RWPE1 (cell line): ENCODE results near the gene MAP7D1.

Experiments used
- CTCF ChIA-PET: fragments of 350-600 bp; sonication (Branson Sonifier 250); formaldehyde crosslinking; extraction: SDS; loops from one replicate; lab custom pipeline; 2021; lab: Yijun Ruan, JAX
- POLR2A ChIA-PET: fragments of 400-600 bp; formaldehyde crosslinking; extraction: SDS; loops from one replicate; lab custom pipeline; 2020; ENCODE audit warnings: antibody characterized with exemption; ENCODE audit not compliant: low non-redundant PET; lab: Yijun Ruan, JAX
- DNase-seq: peaks from one replicate; pipeline ENCODE4 v3.0.0; 2012; ENCODE audit warnings: low spot score
- H3K27ac ChIP-seq: fragments of 450-650 bp; 2 replicates; pipeline ENCODE4 v1.5.1; 2017
- TF ChIP-seq, protein P1 (sequence below): fragments of 450-650 bp; conservative IDR thresholded peaks from 2 replicates; pipeline ENCODE4 v1.5.1; 2017; ENCODE audit warnings: low read depth, mild to moderate bottlenecking

The MAP7D1 gene

DNA sequence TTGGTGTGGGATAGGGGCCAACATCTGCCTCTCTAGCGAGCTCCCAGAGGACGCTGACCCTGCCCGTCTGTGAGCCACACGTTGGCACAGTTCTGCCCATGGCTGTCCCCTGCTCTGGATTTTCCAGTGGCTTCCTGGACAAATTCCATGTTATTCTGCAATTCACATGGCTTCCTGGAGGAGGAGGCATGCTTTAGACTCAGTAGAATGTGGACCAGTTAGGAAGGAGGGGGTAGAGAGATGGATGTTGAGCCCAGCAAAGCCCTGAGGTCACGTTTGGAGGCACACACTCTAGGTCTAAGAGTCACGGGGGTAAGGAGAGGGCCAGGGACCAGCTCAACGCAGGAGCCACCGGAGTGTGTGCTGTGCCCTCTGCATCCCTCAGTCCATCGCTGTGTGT lies 43.1 kb upstream of the MAP7D1 start:
- ChIA-PET POLR2A (no interaction called here), CTCF (no interaction called here)
- no peak overlapping the region for H3K27ac ChIP-seq
- TF ChIP-seq, protein P1, sequence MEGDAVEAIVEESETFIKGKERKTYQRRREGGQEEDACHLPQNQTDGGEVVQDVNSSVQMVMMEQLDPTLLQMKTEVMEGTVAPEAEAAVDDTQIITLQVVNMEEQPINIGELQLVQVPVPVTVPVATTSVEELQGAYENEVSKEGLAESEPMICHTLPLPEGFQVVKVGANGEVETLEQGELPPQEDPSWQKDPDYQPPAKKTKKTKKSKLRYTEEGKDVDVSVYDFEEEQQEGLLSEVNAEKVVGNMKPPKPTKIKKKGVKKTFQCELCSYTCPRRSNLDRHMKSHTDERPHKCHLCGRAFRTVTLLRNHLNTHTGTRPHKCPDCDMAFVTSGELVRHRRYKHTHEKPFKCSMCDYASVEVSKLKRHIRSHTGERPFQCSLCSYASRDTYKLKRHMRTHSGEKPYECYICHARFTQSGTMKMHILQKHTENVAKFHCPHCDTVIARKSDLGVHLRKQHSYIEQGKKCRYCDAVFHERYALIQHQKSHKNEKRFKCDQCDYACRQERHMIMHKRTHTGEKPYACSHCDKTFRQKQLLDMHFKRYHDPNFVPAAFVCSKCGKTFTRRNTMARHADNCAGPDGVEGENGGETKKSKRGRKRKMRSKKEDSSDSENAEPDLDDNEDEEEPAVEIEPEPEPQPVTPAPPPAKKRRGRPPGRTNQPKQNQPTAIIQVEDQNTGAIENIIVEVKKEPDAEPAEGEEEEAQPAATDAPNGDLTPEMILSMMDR = no peak
- no peak for DNase-seq

- TF ChIP-seq, protein P1 = no peak
- CTCF ChIA-PET = interaction anchor here (0.7 kb wide), 1 partner anchor 73 kb away, joined by 3 read pairs; no protein-coding TSS in a partner anchor
- peak overlapping the region; percentile 53; the same call in 1 of the 2 replicates for H3K27ac ChIP-seq
Observed at GRCh38 chr1:36114371-36114770, 41.6 kb upstream of the MAP7D1 start.

GRCh38 chr1:36115200-36115669 lies 40.7 kb upstream of the MAP7D1 start:
- TF ChIP-seq, protein P1 = no peak
- CTCF ChIA-PET = interaction anchor here (1.4 kb wide), 1 partner anchor 15 kb away, joined by 4 read pairs; no protein-coding TSS in a partner anchor
- no peak for DNase-seq
- H3K27ac ChIP-seq = peak overlapping the region; percentile 53
- POLR2A ChIA-PET = no interaction called here

More at GRCh38 chr1:36114371-36114770, 41.6 kb upstream of the MAP7D1 start:
- POLR2A ChIA-PET = no interaction called here
- DNase-seq = no peak

DNA sequence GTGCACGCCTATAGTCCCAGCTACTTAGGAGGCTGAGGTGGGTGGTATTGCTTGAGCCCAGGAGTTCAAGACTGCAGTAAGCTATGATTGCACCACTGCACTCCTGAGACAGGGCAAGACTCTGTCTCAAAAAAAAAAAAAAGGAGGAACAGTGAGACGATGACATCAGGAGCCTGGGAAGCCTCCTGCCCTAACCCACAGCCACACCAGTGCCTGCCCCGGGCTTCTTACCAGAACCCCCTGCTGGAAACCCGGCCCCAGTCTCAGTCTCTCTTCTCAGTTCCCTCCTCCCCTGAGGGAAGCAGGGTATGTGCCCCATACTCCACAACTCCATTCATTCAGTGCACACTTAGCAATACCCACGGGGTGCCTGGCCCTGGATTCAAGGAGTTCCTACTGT lies 40.0 kb upstream of the MAP7D1 start:
- H3K27ac ChIP-seq = peak overlapping the region; percentile 53
- ChIA-PET CTCF (interaction anchor here (0.6 to 1.4 kb wide), 2 partner anchors 15 to 72 kb away, joined by 3 to 4 read pairs; no protein-coding TSS in a partner anchor), POLR2A (no interaction called here)
- DNase-seq = no peak
- TF ChIP-seq, protein P1 = no peak

DNA sequence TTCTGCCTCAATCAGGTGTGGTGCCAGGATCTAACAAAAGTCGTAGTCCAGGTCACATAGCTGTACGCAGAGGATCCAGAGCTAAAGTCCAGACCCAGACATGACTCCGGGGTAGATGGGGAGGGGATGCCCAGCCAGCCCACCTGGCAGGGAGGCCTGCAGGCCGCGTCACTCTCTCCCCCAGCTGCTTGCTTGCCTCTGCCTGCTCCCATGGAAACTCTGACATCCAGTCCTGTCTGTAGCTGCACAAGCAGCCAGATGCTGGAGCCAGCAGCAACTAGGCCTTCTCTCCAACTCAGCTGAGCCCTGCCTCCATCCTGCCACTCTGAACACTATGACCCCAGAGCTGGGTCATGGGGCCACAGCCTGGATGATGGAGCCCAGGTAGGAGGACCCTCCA lies 39.1 kb upstream of the MAP7D1 start:
- TF ChIP-seq, protein P1 = no peak
- ChIA-PET POLR2A (no interaction called here), CTCF (interaction anchor here (1.6 kb wide), 1 partner anchor 18 kb away, joined by 6 read pairs; no protein-coding TSS in a partner anchor)
- DNase-seq = no peak
- no peak overlapping the region; the same call in 1 of the 2 replicates for H3K27ac ChIP-seq

GRCh38 chr1:36118447-36119204 lies 37.3 kb upstream of the MAP7D1 start:
- ChIA-PET CTCF (interaction anchor here (0.5 to 1.0 kb wide), 4 partner anchors 16 to 82 kb away, joined by 3 to 4 read pairs (median 3); no protein-coding TSS in a partner anchor), POLR2A (no interaction called here)
- no peak for DNase-seq
- TF ChIP-seq, protein P1 = no peak
- H3K27ac ChIP-seq = no peak overlapping the region
